ENCODE results near the gene SPX.

- TF ChIP-seq PPARA (CRISPR knock-in tag; IDR thresholded peaks at IDR 0.05; ENCODE audit: borderline replicate concordance) (no peak), ZFP3 (CRISPR knock-in tag; IDR thresholded peaks at IDR 0.05) (no peak), ISL1 (CRISPR knock-in tag; IDR thresholded peaks at IDR 0.05) (no peak), ESRRG (CRISPR knock-in tag; IDR thresholded peaks at IDR 0.05) (no peak), PATZ1 (CRISPR knock-in tag; IDR thresholded peaks at IDR 0.05; ENCODE audit: borderline replicate concordance) (no peak), ZFP30 (CRISPR knock-in tag; IDR thresholded peaks at IDR 0.05) (no peak), ZNF565 (CRISPR knock-in tag; conservative IDR thresholded peaks at IDR 0.05; ENCODE audit: low read depth) (no peak), ARNTL (CRISPR knock-in tag; IDR thresholded peaks at IDR 0.05; ENCODE audit: borderline replicate concordance, low read depth) (no peak), BACH2 (CRISPR knock-in tag; IDR thresholded peaks at IDR 0.05; ENCODE audit: borderline replicate concordance) (no peak)
Observed at GRCh38 chr12:21521541-21521940, 4.6 kb upstream of the SPX start.

All from SK-N-SH treated with all-trans-retinoic acid at 6 μM for 48 hours (cell line).